NOMO-1 (cell line): Measurements from ENCODE around the gene RALGAPA2.
"Not testable (repeated sequence)": the region's sequence is repeated elsewhere in the genome, so short reads cannot be mapped to it uniquely, and the experiment has no call there.

Experiments used
- DNase-seq, 2 experiments: peaks; one replicate each; lab custom pipeline; 2025; ENCODE audit not compliant: unreplicated experiment in 2 of 2; lab: John Stamatoyannopoulos, UW

The RALGAPA2 gene

DNA sequence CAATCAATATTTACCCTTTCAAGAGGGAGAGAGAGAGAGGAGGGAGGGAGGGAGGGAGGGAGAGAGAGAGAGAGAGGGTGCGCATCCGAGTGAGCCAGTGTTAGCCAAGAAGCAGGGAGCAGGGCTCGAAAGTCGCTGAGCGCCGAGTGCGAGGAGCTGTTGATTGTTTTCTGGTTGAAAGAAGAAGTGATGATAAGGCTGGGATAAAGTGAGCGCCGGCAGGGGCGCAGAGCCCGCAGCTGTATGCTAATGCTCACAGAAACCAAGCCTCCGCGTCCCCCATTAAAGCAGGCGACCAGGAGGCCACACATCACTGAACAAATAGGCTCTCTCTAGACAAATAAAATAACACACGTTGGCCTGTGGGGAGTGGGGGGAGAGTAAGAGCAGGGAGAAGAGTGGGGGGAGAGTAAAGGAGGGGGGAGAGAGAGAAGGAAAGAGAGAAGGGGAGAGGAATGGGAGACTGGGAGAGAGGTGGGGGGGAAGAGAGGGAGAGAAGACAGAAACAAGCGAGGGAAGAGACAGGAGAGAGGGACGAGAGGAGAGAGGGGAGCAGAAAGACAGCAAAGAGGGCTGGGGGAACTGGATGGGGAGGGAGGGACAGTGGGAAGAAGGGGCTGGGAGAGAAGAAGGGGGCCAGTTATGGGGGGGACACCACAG lies 349.5 kb downstream of the RALGAPA2 start:
- no peak for DNase-seq

GRCh38 chr20:20360464-20360863 lies 352.0 kb downstream of the RALGAPA2 start:
- DNase-seq = peak; percentile 58 to 60

- no peak for DNase-seq
Measured at GRCh38 chr20:20359628-20360027, 352.8 kb downstream of the RALGAPA2 start.

DNA sequence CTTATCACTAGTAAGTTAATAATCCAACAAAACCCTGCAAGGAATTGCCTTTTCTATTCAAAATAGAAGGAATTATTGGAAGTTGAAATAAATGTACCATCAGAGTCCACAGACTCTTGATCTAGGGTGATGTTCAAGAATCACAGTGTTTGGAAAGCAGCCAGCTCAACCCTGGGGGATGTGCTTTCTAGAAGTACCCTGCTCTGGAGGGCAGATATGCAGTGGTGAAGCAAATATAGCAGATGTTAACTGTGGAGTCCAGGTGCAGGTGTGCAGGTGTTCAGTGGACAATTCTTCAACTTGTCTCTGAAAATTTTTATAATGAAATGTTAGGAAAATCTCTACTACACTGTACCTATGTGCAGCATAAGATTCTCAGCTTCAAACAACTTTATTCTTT lies 353.6 kb downstream of the RALGAPA2 start:
- DNase-seq = no peak

- not testable (repeated sequence) for DNase-seq
Measured at GRCh38 chr20:20355503-20355902, 356.9 kb downstream of the RALGAPA2 start.

- DNase-seq = no peak
Measured at GRCh38 chr20:20353576-20353975, 358.9 kb downstream of the RALGAPA2 start.

DNA sequence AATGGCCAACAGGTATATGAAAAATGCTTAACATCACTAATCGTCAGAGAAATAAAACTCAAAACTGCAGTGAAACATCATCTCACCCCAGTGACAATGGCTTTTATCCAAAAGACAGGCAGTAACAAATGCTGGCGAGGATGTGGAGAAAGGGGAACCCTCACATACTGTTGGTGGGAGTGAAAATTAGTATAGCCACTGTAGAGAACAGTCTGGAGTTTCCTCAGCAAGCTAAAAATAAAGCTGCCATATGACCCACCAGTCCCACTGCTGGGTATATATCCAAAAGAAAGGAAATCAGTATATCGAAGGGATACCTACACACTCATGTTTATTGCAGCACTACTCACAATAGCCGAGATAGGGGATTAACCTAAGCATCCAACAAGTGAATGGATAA lies 368.0 kb downstream of the RALGAPA2 start:
- no peak for DNase-seq

DNA sequence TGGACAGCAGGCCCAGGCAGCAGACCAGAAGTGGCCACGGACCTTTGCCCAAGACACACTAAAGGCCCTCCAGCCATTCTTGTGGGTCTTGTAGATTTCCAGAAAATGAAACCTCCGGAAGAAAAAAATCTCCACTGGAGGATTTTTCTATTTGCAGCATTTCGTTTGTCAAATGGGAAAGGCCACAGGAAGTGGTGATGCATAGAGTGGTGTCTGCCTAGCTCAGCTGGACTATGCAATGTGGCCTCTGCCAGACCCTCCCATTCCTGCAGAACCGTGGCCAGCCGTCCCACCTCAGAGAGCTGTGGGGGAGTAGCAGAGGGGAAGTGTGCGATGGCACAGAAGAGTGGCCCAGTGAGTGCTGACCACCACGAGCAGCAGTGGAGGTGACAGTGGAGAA lies 368.5 kb downstream of the RALGAPA2 start:
- DNase-seq = no peak
